Central memory CD8-positive, alpha-beta T cell (primary cell): ENCODE data around the gene SLC36A4.
"Not testable (repeated sequence)": the region's sequence is repeated elsewhere in the genome, so short reads cannot be mapped to it uniquely, and the experiment has no call there.

Experiments
- ATAC-seq: fragments of 150-1000 bp; cut with Tn5 transposase; replicated peaks from 2 replicates; pipeline ENCODE4 v1.10.0; 2022; ENCODE audit warnings: mild to moderate bottlenecking, moderate FRiP score, moderate number of reproducible peaks; ENCODE audit not compliant: poor library complexity, severe bottlenecking; ENCODE audit errors: extremely low read depth
- DNase-seq, 2 donors: peaks; one replicate each; pipeline ENCODE4 v3.0.0; 2021; ENCODE audit warnings: low spot score in 2 of 2
- H3K27ac Mint-ChIP-seq: one replicate; pipeline ENCODE4 v1.8.0; 2022; ENCODE audit warnings: low read depth, mild to moderate bottlenecking, moderate library complexity, mixed read lengths
- H3K27me3 Mint-ChIP-seq: one replicate; pipeline ENCODE4 v1.8.0; 2022; ENCODE audit warnings: mixed read lengths
- H3K36me3 Mint-ChIP-seq: one replicate; pipeline ENCODE4 v1.8.0; 2022; ENCODE audit warnings: mild to moderate bottlenecking, moderate library complexity, mixed read lengths; ENCODE audit not compliant: insufficient read depth
- H3K4me1 Mint-ChIP-seq: one replicate; pipeline ENCODE4 v1.8.0; 2022; ENCODE audit warnings: mixed read lengths
- H3K4me3 Mint-ChIP-seq: one replicate; pipeline ENCODE4 v1.8.0; 2022; ENCODE audit warnings: mild to moderate bottlenecking, moderate library complexity, mixed read lengths
- H3K9me3 Mint-ChIP-seq: one replicate; pipeline ENCODE4 v1.8.0; 2022; ENCODE audit warnings: mixed read lengths

Gene SLC36A4

GRCh38 chr11:93133488-93134109 is 64.2 kb downstream of the SLC36A4 start:
- Mint-ChIP-seq H3K36me3 (no peaks in the 10 kb centered on the region), H3K4me1 (no peaks in the 10 kb centered on the region), H3K27me3 (peaks cover 2% of the 10 kb centered on the region), H3K4me3 (no peak overlapping the region), H3K27ac (no peak overlapping the region), H3K9me3 (peaks cover 4% of the 10 kb centered on the region)
- DNase-seq (no peak), ATAC-seq (no peak)

- H3K27me3 Mint-ChIP-seq: peaks cover 10% of the 10 kb centered on the region
- no peaks in the 10 kb centered on the region for H3K4me1 Mint-ChIP-seq
- DNase-seq (no peak), ATAC-seq (no peak)
- H3K4me3 Mint-ChIP-seq: no peak overlapping the region
- H3K9me3 Mint-ChIP-seq: peaks cover 4% of the 10 kb centered on the region
- H3K27ac Mint-ChIP-seq: no peak overlapping the region
- H3K36me3 Mint-ChIP-seq: no peaks in the 10 kb centered on the region
Observed at GRCh38 chr11:93132836-93133235, 65.0 kb downstream of the SLC36A4 start.

- H3K4me1 Mint-ChIP-seq: no peaks in the 10 kb centered on the region
- H3K27ac Mint-ChIP-seq: no peak overlapping the region
- H3K27me3 Mint-ChIP-seq: peaks cover 17% of the 10 kb centered on the region
- ATAC-seq (no peak), DNase-seq (no peak)
- no peaks in the 10 kb centered on the region for H3K36me3 Mint-ChIP-seq
- H3K4me3 Mint-ChIP-seq: no peak overlapping the region
- H3K9me3 Mint-ChIP-seq: peaks cover 4% of the 10 kb centered on the region
Observed at GRCh38 chr11:93131709-93132108, 66.1 kb downstream of the SLC36A4 start.

GRCh38 chr11:93128574-93128973 is 69.2 kb downstream of the SLC36A4 start:
- ATAC-seq (no peak), DNase-seq (no peak)
- Mint-ChIP-seq H3K36me3 (no peaks in the 10 kb centered on the region), H3K4me3 (no peak overlapping the region), H3K27ac (no peak overlapping the region), H3K27me3 (peaks cover 17% of the 10 kb centered on the region), H3K4me1 (no peaks in the 10 kb centered on the region), H3K9me3 (no peaks in the 10 kb centered on the region)

- H3K27ac Mint-ChIP-seq: no peak overlapping the region
- DNase-seq (no peak), ATAC-seq (no peak)
- no peaks in the 10 kb centered on the region for H3K4me1 Mint-ChIP-seq
- peaks cover 13% of the 10 kb centered on the region for H3K27me3 Mint-ChIP-seq
- H3K4me3 Mint-ChIP-seq: no peak overlapping the region
- no peaks in the 10 kb centered on the region for H3K36me3 Mint-ChIP-seq
- H3K9me3 Mint-ChIP-seq: no peaks in the 10 kb centered on the region
Observed at GRCh38 chr11:93123351-93123898, 74.4 kb downstream of the SLC36A4 start.

- DNase-seq (no peak), ATAC-seq (no peak)
- Mint-ChIP-seq H3K27ac (no peak overlapping the region), H3K9me3 (peaks cover 2% of the 10 kb centered on the region), H3K4me1 (no peaks in the 10 kb centered on the region), H3K27me3 (peaks cover 10% of the 10 kb centered on the region), H3K36me3 (no peaks in the 10 kb centered on the region), H3K4me3 (no peak overlapping the region)
Observed at GRCh38 chr11:93122535-93123235, 75.1 kb downstream of the SLC36A4 start.

GRCh38 chr11:93118276-93118675 is 79.5 kb downstream of the SLC36A4 start:
- no peak for DNase-seq
- peaks cover 21% of the 10 kb centered on the region for H3K27me3 Mint-ChIP-seq
- no peaks in the 10 kb centered on the region for H3K4me1 Mint-ChIP-seq
- H3K9me3 Mint-ChIP-seq: peaks cover 5% of the 10 kb centered on the region
- H3K27ac Mint-ChIP-seq: no peak overlapping the region
- ATAC-seq: no peak
- no peak overlapping the region for H3K4me3 Mint-ChIP-seq
- no peaks in the 10 kb centered on the region for H3K36me3 Mint-ChIP-seq

GRCh38 chr11:93117565-93117964 is 80.2 kb downstream of the SLC36A4 start:
- Mint-ChIP-seq H3K4me1 (no peaks in the 10 kb centered on the region), H3K36me3 (no peaks in the 10 kb centered on the region), H3K9me3 (peaks cover 5% of the 10 kb centered on the region), H3K4me3 (no peak overlapping the region), H3K27ac (no peak overlapping the region), H3K27me3 (peaks cover 24% of the 10 kb centered on the region)
- ATAC-seq (no peak), DNase-seq (no peak)

- Mint-ChIP-seq H3K27ac (no peak overlapping the region), H3K9me3 (peaks cover 5% of the 10 kb centered on the region), H3K27me3 (peaks cover 31% of the 10 kb centered on the region), H3K4me1 (no peaks in the 10 kb centered on the region), H3K4me3 (no peak overlapping the region), H3K36me3 (no peaks in the 10 kb centered on the region)
- no peak for ATAC-seq
- no peak for DNase-seq
Observed at GRCh38 chr11:93116641-93117441, 81.0 kb downstream of the SLC36A4 start.

GRCh38 chr11:93114304-93114703 is 83.5 kb downstream of the SLC36A4 start:
- ATAC-seq (no peak), DNase-seq (no peak)
- peaks cover 40% of the 10 kb centered on the region for H3K27me3 Mint-ChIP-seq
- no peaks in the 10 kb centered on the region for H3K36me3 Mint-ChIP-seq
- H3K4me1 Mint-ChIP-seq: no peaks in the 10 kb centered on the region
- H3K4me3 Mint-ChIP-seq: no peak overlapping the region
- no peak overlapping the region for H3K27ac Mint-ChIP-seq
- H3K9me3 Mint-ChIP-seq: peaks cover 5% of the 10 kb centered on the region

GRCh38 chr11:93113824-93114223 is 84.0 kb downstream of the SLC36A4 start:
- peaks cover 45% of the 10 kb centered on the region for H3K27me3 Mint-ChIP-seq
- ATAC-seq (no peak), DNase-seq (no peak)
- H3K4me3 Mint-ChIP-seq: no peak overlapping the region
- peaks cover 5% of the 10 kb centered on the region for H3K9me3 Mint-ChIP-seq
- no peak overlapping the region for H3K27ac Mint-ChIP-seq
- H3K36me3 Mint-ChIP-seq: no peaks in the 10 kb centered on the region
- H3K4me1 Mint-ChIP-seq: no peaks in the 10 kb centered on the region

- not testable (repeated sequence) for H3K27ac Mint-ChIP-seq, ATAC-seq, H3K36me3 Mint-ChIP-seq, H3K4me1 Mint-ChIP-seq, H3K4me3 Mint-ChIP-seq, DNase-seq, H3K9me3 Mint-ChIP-seq
- peaks cover 32% of the 10 kb centered on the region for H3K27me3 Mint-ChIP-seq
Observed at GRCh38 chr11:93111147-93111546, 86.6 kb downstream of the SLC36A4 start.
